Smooth muscle cell of the umbilical artery (primary cell): ENCODE measurements around the gene SLC22A4. TPM values are rescaled to one million over a fixed set of nuclear protein-coding genes. Genes with fewer than 3 reads are reported as not detected.

Experiments
- total RNA-seq: library from RNA; depleted of rRNA; stranded (reverse); fragments of >200 nt; gene quantifications from 2 replicates; pipeline ENCODE4 v1.2.3, GENCODE V29; 2014

The SLC22A4 gene
- 3.8 and 4.8 TPM in 2 replicates for total RNA-seq

GRCh38 chr5:132293992-132294727 is at the start of gene SLC22A4:
Gene SLC22A4, plus strand, starts transcription at chr5:132294394. Its CDS starts 223 bp downstream, at chr5:132294617.

GRCh38 chr5:132257131-132258101 is 36.8 kb upstream of the SLC22A4 start, which contains the start of gene PDLIM4:
Gene PDLIM4, plus strand, starts transcription at chr5:132257696. Its CDS starts 39 bp downstream, at chr5:132257735.

GRCh38 chr5:132369474-132370180 is 75.4 kb downstream of the SLC22A4 start, which contains the start of gene SLC22A5:
Gene SLC22A5, plus strand, starts transcription at chr5:132369710. Its CDS starts 263 bp downstream, at chr5:132369973.

Other genes starting within 250 kb of the SLC22A4 start
- not detected in 2 replicates for gene IL3, start 233.7 kb upstream of the SLC22A4 start, total RNA-seq
- gene CSF2, start 220.6 kb upstream of the SLC22A4 start, total RNA-seq = 1.2 TPM in 1 of 2 replicates, not detected in the other
- gene P4HA2, start 66.5 kb upstream of the SLC22A4 start, total RNA-seq = 756 and 933 TPM in 2 replicates
- gene PDLIM4, start 36.7 kb upstream of the SLC22A4 start, total RNA-seq = 95.6 and 133 TPM in 2 replicates
- 4.2 and 4.8 TPM in 2 replicates for gene SLC22A5, start 75.3 kb downstream of the SLC22A4 start, total RNA-seq
- 12.1 and 17.5 TPM in 2 replicates for gene IRF1, start 196.4 kb downstream of the SLC22A4 start, total RNA-seq
- gene IL5, start 249.1 kb downstream of the SLC22A4 start, total RNA-seq = not detected in 2 replicates